ENCODE data around the gene SCLY.
"Not testable (repeated sequence)": the region's sequence is repeated elsewhere in the genome, so short reads cannot be mapped to it uniquely, and the experiment has no call there.

SCLY gene

DNA sequence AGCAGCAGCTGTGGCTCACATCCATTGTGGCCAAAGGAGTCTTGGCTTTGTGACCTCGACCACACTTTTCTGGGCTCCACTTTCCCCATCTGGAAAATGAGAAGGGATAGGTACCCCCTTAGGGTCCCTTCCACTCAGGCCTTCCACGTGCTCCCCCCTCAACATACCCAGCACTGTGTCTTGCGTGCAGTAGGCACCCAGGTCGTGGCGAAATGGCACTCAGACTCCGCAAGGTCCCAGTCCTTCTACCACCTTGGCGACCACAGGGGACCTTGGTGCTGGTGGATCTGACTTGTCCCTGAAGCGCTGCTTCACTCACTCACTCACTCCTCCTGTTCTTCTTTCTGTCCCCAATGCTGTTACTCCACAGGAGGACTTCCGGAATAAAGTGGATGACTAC is 19.9 kb upstream of the SCLY start:
- DNase-seq, result no peak

- DNase-seq, result no peak
Observed at GRCh38 chr2:238042090-238042489, 18.7 kb upstream of the SCLY start.

DNA sequence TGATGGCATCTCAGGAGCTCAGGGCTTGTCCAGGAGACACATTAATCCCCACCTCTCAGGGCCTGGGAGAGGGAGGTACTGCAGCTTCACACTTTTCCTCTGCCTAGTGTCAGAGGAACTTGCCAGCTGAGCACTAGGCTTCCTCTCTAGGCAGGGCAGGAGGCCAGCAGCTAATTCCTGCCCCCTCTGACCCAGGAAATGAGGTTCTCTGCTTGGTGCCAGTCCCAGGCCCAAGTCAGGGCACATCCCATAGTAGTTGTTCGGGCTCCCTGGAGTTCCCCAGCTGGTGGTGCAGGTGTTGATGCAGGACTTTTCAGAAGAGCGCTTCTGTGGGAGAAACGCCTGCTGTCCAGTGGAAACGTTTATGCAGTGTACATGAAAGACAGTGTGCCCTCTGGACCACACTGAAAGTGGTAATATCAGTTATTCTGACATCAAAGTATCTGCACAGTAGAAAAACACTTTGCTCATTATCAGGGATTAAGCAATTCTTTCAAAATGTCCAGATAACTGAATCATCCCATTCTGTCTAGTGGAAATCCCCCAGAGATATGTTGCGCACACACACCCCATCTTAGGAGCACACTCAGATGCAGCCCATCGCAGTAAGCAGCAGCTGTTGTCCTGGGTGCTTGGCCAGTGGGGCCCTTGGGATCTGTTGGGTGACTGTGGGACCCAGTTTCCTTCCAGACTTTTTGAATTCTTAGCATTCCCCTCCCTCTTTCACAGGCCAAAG is 17.8 kb upstream of the SCLY start:
- no peak for DNase-seq

DNA sequence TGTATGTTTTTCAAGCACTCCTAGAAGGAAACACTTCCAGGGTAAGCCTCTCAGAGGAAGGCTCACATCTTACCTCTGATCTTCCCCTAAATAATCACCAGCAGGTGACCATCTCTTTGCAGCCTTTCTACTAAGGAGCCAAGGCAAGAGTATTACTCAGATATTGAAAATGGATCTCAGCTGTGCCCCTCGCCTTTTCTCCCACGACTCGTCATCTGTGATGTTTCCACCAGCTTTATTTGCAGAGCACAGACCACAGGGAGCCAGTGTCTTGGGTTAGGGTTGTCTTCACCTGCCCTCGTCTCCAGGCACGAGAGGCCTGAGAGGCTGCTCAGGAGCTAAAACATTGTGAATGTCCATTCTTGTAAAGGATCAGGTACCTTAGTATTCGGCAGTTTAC is 16.9 kb upstream of the SCLY start:
- no peak for DNase-seq

DNA sequence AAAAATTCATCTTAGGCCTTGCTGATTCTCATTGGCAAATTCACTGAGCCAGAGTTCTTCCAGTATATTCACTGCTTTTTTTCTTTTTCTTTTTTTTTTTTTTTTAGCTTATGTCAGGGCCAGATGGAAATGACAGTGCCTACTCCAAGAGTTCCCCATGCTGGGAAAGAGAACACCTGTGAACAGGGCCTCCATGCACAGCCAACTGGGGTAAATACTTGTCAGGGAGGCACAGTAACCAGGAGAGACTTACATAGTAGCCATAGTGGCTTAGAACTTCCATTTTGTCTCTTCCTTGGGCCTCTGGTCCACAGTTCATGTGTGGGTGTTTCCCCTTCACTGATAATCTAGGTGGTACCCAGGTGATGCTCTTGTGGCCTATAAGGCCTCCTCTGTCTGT is 15.2 kb upstream of the SCLY start:
- no peak for DNase-seq

DNA sequence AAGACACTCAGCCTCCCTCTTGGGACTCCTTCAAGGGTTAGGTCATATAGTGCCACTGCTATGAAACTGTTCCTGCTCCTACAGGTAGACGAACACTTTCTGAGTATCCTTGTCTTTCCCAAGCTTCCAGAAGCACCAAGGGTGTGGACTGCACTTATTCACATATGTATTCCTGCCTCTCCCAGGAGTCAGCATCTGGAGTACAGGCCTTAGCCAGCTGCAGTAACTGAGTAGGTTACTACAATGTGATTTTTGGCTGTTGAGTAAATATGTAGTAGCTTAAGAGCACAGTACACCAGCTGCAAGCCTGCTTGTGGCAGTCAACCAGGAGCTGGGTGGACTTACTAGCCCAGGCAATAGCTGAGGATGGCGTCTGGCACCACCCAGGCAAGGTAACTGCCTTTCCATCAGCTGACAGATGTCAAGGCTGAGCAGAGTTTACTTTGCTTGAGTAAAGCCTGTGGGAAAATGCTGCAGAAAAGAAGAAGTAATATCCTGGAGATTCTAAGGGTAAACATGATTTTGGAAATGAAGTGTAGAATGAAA is 14.0 kb upstream of the SCLY start:
- DNase-seq, result no peak

GRCh38 chr2:238053191-238053776 is 7.5 kb upstream of the SCLY start:
- no peak for DNase-seq

DNA sequence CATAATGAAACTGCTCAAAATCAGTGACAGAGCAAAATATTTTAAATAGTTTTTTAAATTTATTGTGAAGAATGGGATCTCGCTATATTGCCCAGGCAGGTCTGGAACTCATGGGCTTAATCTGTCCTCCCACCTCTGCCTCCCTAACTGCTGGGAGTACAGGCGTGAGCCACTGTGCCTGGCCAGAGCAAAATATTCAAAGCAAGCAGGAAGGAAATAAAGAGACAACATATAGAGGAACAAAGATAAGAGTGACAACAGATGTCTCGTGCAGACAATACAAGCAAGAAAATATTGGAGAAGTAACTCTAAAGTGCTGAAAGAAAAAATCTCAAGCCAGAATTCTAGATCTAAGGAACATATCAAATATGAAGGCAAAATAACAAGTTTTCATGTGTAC is 5.0 kb upstream of the SCLY start:
- DNase-seq, result no peak

- DNase-seq, result not testable (repeated sequence)
Observed at GRCh38 chr2:238057696-238058575, 2.9 kb upstream of the SCLY start.

- DNase-seq, result no peak
Observed at GRCh38 chr2:238059505-238059904, 1.3 kb upstream of the SCLY start.

DNA sequence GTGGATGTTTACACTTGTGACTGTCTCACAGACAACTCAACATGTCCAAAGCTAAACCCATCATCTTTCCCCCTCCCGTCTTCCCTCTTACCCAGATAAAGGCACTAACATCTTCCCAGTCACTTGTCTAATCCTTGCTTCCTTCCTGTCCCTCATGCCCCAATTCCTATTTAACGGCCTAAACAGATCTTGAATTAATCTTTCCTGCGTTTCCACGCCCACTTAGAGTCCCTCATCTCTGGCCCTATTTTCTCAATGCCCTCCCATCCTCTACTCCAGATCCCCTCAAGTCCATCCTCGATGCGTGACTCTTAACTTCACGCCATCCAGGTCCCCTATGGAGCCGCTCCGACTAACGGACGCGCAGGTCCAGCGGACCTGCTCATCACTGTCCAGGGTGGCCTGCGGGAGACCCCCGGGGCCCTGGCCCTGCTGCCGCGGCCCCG is 682 bp upstream of the SCLY start:
- DNase-seq, result no peak

DNA sequence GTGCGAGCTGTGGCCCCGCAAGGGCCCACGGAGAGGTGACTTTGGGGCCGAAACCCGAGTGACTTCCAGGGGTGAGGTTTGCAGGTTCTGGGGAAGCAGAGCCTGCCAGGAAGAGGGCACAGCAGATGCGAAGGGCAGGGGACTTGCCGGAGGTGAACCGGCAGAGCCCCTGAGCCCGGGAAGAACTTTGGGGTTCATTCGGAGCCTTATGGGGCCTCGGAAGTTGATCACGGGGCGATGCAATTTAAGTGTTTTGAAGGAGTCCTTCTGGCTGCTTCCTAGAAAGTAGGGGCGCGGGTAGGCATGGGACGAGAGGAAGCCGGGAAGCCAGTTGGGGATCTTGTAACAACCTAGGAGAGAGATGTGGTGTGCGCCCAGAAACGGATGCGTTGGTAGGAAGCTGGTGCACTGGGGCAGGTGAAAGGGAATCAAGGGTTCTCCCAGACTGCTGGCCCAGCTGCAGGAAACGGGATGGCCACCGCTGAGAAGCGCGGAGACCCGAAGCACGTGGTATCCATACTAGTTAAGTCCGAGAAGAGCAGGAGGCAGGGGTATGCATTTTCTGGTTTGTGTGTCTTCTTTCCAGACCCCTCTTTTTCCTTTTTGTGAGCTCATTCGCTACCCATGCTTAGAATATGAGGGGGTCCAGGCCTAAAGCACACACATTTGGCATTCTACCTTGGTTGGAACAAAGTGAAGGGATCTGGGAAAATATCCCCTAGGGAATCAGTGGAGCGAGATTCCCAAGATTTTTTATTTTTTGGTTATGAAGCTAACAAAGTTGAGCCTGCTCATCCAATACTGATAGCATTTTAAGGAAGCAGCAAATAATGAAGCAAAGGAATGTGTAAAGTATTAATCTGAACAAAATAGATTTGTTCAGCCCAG is 758 bp downstream of the SCLY start:
- DNase-seq, result peak; percentile 66

DNA sequence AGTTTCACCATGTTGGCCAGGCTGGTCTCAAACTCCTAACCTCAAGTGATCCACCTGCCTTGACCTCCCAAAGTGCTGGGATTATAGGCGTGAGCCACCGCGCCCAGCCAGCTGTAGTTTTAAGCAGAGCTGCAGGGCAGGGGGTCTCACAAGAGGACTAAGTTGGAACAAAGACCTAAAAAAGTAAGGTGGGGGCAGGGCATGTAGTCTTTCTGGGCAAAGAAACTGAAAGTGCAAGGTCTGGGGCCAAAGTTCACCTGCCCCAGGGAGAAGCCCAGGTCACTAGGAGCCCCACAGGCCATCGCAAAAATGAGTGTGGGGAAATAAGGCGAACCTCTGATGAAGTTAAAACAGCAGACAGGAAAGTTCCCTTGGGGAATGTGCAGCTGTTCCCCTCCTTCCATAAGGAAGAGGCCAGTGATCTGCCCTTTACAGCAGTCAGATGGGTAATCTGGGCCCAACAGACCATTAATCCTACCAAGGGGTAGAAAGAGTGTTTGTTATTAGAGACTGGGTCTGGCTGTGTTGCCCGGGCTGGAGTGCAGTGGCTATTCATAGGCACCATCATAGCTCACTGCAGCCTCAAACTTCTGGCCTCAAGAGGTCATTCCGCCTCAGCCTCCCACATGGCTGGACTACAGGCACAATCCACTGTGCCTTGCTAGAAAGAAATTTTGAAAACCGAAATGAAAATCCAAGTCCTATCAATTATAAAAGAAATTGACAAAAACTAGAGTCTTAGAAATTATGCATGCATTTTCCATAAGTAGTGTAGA is 2.8 kb downstream of the SCLY start:
- no peak for DNase-seq

GRCh38 chr2:238064376-238064775 is 3.6 kb downstream of the SCLY start:
- no peak for DNase-seq

GRCh38 chr2:238065071-238065846 is 4.5 kb downstream of the SCLY start:
- no peak for DNase-seq

DNA sequence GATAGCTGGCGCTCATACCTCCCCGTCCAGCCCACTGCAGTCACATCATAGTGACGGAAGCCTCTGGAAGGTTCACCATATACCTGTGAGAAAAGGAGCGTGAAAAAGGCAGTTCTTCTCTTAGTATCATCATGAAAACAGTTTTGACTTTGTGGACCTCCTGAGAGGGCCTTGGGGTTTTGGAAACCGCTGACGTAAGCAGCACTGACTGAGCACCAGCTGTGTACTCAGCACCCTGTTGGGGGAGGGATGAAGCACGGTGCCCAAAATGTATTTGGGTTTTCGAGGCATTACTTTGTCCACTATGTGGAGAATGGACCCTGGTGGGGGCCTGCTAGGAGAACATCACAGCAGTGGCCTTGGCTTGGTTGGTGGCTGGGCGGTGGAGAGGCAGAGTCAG is 5.4 kb downstream of the SCLY start:
- DNase-seq, result no peak

DNA sequence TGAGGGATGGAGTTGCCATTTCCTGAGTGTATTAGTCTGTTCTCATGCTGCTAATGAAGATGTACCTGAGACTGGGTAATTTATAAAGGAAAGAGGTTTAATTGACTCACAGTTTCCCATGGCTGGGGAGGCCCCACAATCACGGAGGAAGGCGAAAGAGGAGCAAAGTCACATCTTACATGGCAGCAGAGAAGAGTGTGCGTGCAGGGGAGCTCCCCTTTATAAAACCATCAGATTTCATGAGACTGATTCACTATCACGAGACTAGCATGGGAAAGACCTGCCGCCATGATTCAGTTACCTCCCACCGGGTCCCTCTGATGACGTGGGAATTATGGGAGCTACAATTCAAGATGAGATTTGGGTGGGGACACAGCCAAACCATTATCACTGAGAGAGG is 5.9 kb downstream of the SCLY start:
- not testable (repeated sequence) for DNase-seq

DNA sequence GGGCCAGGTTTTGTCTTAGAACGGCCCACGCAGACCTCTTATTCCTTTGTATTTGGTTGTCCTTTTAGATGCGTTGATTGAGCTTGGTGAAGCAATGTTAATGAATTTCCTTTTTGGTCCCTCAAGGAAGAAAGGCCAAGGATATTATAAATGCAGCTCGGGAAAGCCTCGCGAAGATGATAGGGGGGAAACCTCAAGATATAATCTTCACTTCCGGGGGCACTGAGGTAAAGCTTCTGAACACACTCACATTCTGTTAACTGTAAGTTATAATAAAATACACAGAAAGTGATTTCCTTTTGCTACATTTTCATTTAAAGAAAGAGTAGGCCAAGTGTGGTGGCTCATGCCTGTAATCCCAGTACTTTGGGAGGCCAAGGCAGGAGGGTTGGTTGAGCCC is 7.1 kb downstream of the SCLY start:
- DNase-seq, result no peak

- no peak for DNase-seq
Observed at GRCh38 chr2:238069021-238069709, 8.4 kb downstream of the SCLY start.

DNA sequence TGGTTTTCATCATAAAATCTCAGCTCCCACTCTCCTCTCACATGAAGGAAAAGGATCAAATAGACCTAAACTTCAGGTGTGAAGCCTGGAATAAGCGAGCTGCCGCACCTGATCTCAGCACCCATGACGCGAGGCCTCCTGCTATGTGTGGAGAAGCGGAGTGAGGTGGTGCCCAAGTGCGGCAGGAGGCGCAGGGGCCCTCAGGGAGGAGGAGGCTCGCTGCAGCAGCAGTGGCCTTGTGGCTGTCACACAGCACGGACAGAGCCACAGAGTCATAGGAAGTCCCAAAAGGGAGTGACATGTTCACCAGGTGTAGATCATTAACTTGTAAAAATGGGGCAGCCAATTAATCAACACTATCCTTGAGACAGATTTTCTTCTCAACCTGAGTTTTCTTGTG is 9.1 kb downstream of the SCLY start:
- DNase-seq, result no peak

All from NCI-H510A treated with DMSO at 0.1 percent for 48 hours (cell line).